Spleen (tissue), 7 donors: ENCODE results near the gene ATP2C2.

Source experiments
- CTCF ChIP-seq, 11 experiments: fragments of 200-600 bp in 7 of 11; fragments of 450-650 bp in 4 of 11; sonication (generic) in 4 of 11; IDR thresholded peaks in 8 of 11; conservative IDR thresholded peaks in 3 of 11; 1 replicate in 7 of 11; 2 replicates in 4 of 11; pipeline versions ENCODE4 v1.4.0 to v1.8.0; 2016 to 2021; ENCODE audit warnings: antibody characterized with exemption in 11 of 11, inconsistent platforms in 4 of 11, mild to moderate bottlenecking in 1 of 11
- POLR2A ChIP-seq, 3 donors: fragments of 450-650 bp; IDR thresholded peaks; one replicate each; pipeline ENCODE4 v1.5.1; 2017; ENCODE audit warnings: antibody characterized with exemption in 3 of 3, mild to moderate bottlenecking in 1 of 3
- donor health status: DM: no; HTN: no; CAD: no; lungs with moderate emphysema.
- donor health status: DM: no; HTN: no; CAD: no.
- donor health status: DM: no; HTN: no; CAD: no.

GRCh38 chr16:84453061-84453752 lies 84.9 kb downstream of the ATP2C2 start:
- TF ChIP-seq POLR2A (IDR thresholded peaks at IDR 0.05) (no peak), CTCF (IDR thresholded peaks at IDR 0.05 in 8 of 11, conservative IDR thresholded peaks at IDR 0.05 in 3 of 11) (no peak)
